Cortex of kidney (tissue), 1 donor: ENCODE data around the gene ITGBL1.

Experiments used
- DNase-seq: peaks from one replicate; lab custom pipeline; 2025; lab: John Stamatoyannopoulos, UW

ITGBL1 gene

GRCh38 chr13:101452519-101453485 lies at the start of gene ITGBL1:
ITGBL1 (plus strand) TSS chr13:101452675; CDS start chr13:101452834, 159 bp downstream.
- DNase-seq = no peak

- DNase-seq = no peak
These were observed 45.7 kb upstream of the ITGBL1 start for GRCh38 chr13:101406791-101407190.

GRCh38 chr13:101408154-101408553 lies 44.3 kb upstream of the ITGBL1 start:
- DNase-seq = no peak

- no peak for DNase-seq
These were observed 43.4 kb upstream of the ITGBL1 start for GRCh38 chr13:101408992-101409656.

- DNase-seq = no peak
These were observed 40.4 kb upstream of the ITGBL1 start for GRCh38 chr13:101412076-101412475.

- no peak for DNase-seq
These were observed 36.9 kb upstream of the ITGBL1 start for GRCh38 chr13:101415358-101416174.

GRCh38 chr13:101416181-101417042 lies 36.1 kb upstream of the ITGBL1 start, which contains the start of gene NALCN:
NALCN (minus strand) TSS chr13:101416508; CDS start chr13:101399126, 17,382 bp downstream.
- no peak for DNase-seq

- no peak for DNase-seq
These were observed 35.5 kb upstream of the ITGBL1 start for GRCh38 chr13:101417043-101417406.

- DNase-seq = no peak
These were observed 35.0 kb upstream of the ITGBL1 start for GRCh38 chr13:101417501-101417900.

GRCh38 chr13:101423872-101424271 lies 28.6 kb upstream of the ITGBL1 start:
- DNase-seq = no peak

GRCh38 chr13:101424381-101425155 lies 27.9 kb upstream of the ITGBL1 start:
- no peak for DNase-seq

GRCh38 chr13:101425156-101425471 lies 27.4 kb upstream of the ITGBL1 start:
- no peak for DNase-seq

GRCh38 chr13:101425623-101426022 lies 26.9 kb upstream of the ITGBL1 start:
- DNase-seq = no peak

GRCh38 chr13:101429733-101430132 lies 22.7 kb upstream of the ITGBL1 start:
- no peak for DNase-seq

- DNase-seq = no peak
These were observed 18.6 kb upstream of the ITGBL1 start for GRCh38 chr13:101433895-101434294.

GRCh38 chr13:101434486-101434885 lies 18.0 kb upstream of the ITGBL1 start:
- DNase-seq = no peak

GRCh38 chr13:101447852-101448251 lies 4.6 kb upstream of the ITGBL1 start:
- no peak for DNase-seq

- no peak for DNase-seq
These were observed 2.4 kb upstream of the ITGBL1 start for GRCh38 chr13:101449790-101450748.

GRCh38 chr13:101450749-101451130 lies 1.7 kb upstream of the ITGBL1 start:
- no peak for DNase-seq
